Suppressor macrophage (primary cell): Measurements from ENCODE around the gene POGLUT3.
A peak's percentile ranks its signal among the peaks of the same experiment; 100 is the strongest.

Experiments used
- DNase-seq, 4 experiments: peaks; one replicate each; pipeline ENCODE4 v3.0.0-alpha.2; 2020 to 2022
- total RNA-seq, 17 experiments: gene quantifications; one replicate each; lab custom pipeline; 2026; ENCODE audit warnings: mixed read lengths in 6 of 17, inconsistent platforms in 3 of 17; lab: John Stamatoyannopoulos, UW

The POGLUT3 gene
- 21.8 to 69.3 (median 40.8) reads per million in 17 experiments for total RNA-seq

GRCh38 chr11:108498046-108498815 is at the start of gene POGLUT3:
Gene POGLUT3, minus strand, starts transcription at chr11:108498384. Its CDS starts 18 bp downstream, at chr11:108498366.
- peak; percentile 57 to 81 (median 68) for DNase-seq

GRCh38 chr11:108545909-108546501 is 47.8 kb upstream of the POGLUT3 start:
- DNase-seq, result no peak

GRCh38 chr11:108543316-108543964 is 45.3 kb upstream of the POGLUT3 start:
- DNase-seq, result no peak

GRCh38 chr11:108541531-108541930 is 43.3 kb upstream of the POGLUT3 start:
- DNase-seq, result no peak

GRCh38 chr11:108538502-108538901 is 40.3 kb upstream of the POGLUT3 start:
- no peak for DNase-seq

GRCh38 chr11:108538022-108538424 is 39.8 kb upstream of the POGLUT3 start:
- DNase-seq, result no peak

- no peak for DNase-seq
Measured at GRCh38 chr11:108536783-108537182, 38.6 kb upstream of the POGLUT3 start.

GRCh38 chr11:108535384-108535955 is 37.3 kb upstream of the POGLUT3 start:
- no peak for DNase-seq

- no peak for DNase-seq
Measured at GRCh38 chr11:108534274-108534882, 36.2 kb upstream of the POGLUT3 start.

GRCh38 chr11:108530426-108530825 is 32.2 kb upstream of the POGLUT3 start:
- DNase-seq, result no peak

GRCh38 chr11:108527382-108527781 is 29.2 kb upstream of the POGLUT3 start:
- DNase-seq, result no peak

GRCh38 chr11:108525161-108525560 is 27.0 kb upstream of the POGLUT3 start:
- DNase-seq, result no peak

GRCh38 chr11:108524422-108524821 is 26.2 kb upstream of the POGLUT3 start:
- DNase-seq, result no peak

GRCh38 chr11:108522318-108522717 is 24.1 kb upstream of the POGLUT3 start:
- DNase-seq, result no peak

GRCh38 chr11:108518581-108518980 is 20.4 kb upstream of the POGLUT3 start:
- no peak for DNase-seq

- no peak for DNase-seq
Measured at GRCh38 chr11:108516125-108516524, 17.9 kb upstream of the POGLUT3 start.

- no peak for DNase-seq
Measured at GRCh38 chr11:108512708-108513107, 14.5 kb upstream of the POGLUT3 start.

GRCh38 chr11:108511851-108512474 is 13.8 kb upstream of the POGLUT3 start:
- no peak for DNase-seq

- no peak for DNase-seq
Measured at GRCh38 chr11:108508653-108509593, 10.7 kb upstream of the POGLUT3 start.

- no peak for DNase-seq
Measured at GRCh38 chr11:108501396-108501795, 3.2 kb upstream of the POGLUT3 start.

GRCh38 chr11:108500721-108501120 is 2.5 kb upstream of the POGLUT3 start:
- DNase-seq, result no peak
